Subcutaneous abdominal adipose tissue (tissue), 5 donors: Measurements from ENCODE around the gene UBAP2.
A peak's percentile ranks its signal among the peaks of the same experiment; 100 is the strongest.

Experiments
- H3K27ac ChIP-seq: one replicate; pipeline ENCODE4 v1.7.0; 2013; ENCODE audit warnings: low read depth, mild to moderate bottlenecking, inconsistent platforms, low read length, moderate library complexity
- H3K27me3 ChIP-seq, 5 donors: one replicate each; pipeline ENCODE4 v1.7.0; 2013; ENCODE audit warnings: low read length in 5 of 5, inconsistent platforms in 1 of 5; ENCODE audit not compliant: control insufficient read depth in 5 of 5, insufficient read depth in 4 of 5
- H3K36me3 ChIP-seq, 5 donors: one replicate each; pipeline ENCODE4 v1.7.0; 2013; ENCODE audit warnings: low read length in 5 of 5; ENCODE audit not compliant: control insufficient read depth in 5 of 5, insufficient read depth in 5 of 5
- H3K4me1 ChIP-seq, 5 donors: one replicate each; pipeline ENCODE4 v1.7.0; 2013; ENCODE audit warnings: low read length in 5 of 5, mild to moderate bottlenecking in 3 of 5, moderate library complexity in 1 of 5; ENCODE audit not compliant: control insufficient read depth in 5 of 5, insufficient read depth in 5 of 5
- H3K4me3 ChIP-seq, 5 donors: one replicate each; pipeline ENCODE4 v1.7.0; 2013; ENCODE audit warnings: low read length in 5 of 5, low read depth in 1 of 5
- H3K9ac ChIP-seq, 5 donors: one replicate each; pipeline ENCODE4 v1.7.0; 2013; ENCODE audit warnings: low read length in 5 of 5, mild to moderate bottlenecking in 4 of 5, moderate library complexity in 3 of 5
- H3K9me3 ChIP-seq, 5 donors: one replicate each; pipeline ENCODE4 v1.7.0; 2013; ENCODE audit warnings: low read length in 5 of 5; ENCODE audit not compliant: control insufficient read depth in 5 of 5
- donor health status: healthy.
- donor health status: healthy.
- donor health status: healthy.
- donor health status: healthy.
- donor health status: healthy.

UBAP2 gene

GRCh38 chr9:34085581-34086500 lies 37.2 kb upstream of the UBAP2 start:
- H3K4me1 ChIP-seq = no peaks in the 10 kb centered on the region
- no peak overlapping the region for H3K27ac ChIP-seq
- H3K9ac ChIP-seq = no peak overlapping the region
- peaks cover 11 to 59% (median 46%) of the 10 kb centered on the region in 5 donors for H3K36me3 ChIP-seq
- no peak overlapping the region for H3K4me3 ChIP-seq
- H3K27me3 ChIP-seq = no peaks in the 10 kb centered on the region
- H3K9me3 ChIP-seq = no peaks in the 10 kb centered on the region

GRCh38 chr9:34084562-34084961 lies 35.9 kb upstream of the UBAP2 start:
- Histone ChIP-seq H3K27me3 (no peaks in the 10 kb centered on the region), H3K4me3 (no peak overlapping the region), H3K36me3 (peaks cover 11 to 46% (median 40%) of the 10 kb centered on the region in 5 donors), H3K27ac (no peak overlapping the region), H3K9ac (peak overlapping the region in 1 of 5 donors; percentile 2), H3K9me3 (no peaks in the 10 kb centered on the region), H3K4me1 (no peaks in the 10 kb centered on the region)

- peaks cover 0 to 2% (median 0%) of the 10 kb centered on the region in 5 donors for H3K4me1 ChIP-seq
- no peak overlapping the region for H3K27ac ChIP-seq
- no peaks in the 10 kb centered on the region for H3K36me3 ChIP-seq
- H3K9ac ChIP-seq = no peak overlapping the region
- no peak overlapping the region for H3K4me3 ChIP-seq
- H3K9me3 ChIP-seq = no peaks in the 10 kb centered on the region
- no peaks in the 10 kb centered on the region for H3K27me3 ChIP-seq
Measured at GRCh38 chr9:34079181-34079580, 30.5 kb upstream of the UBAP2 start.

GRCh38 chr9:34072868-34073590 lies 24.3 kb upstream of the UBAP2 start:
- Histone ChIP-seq H3K9ac (no peak overlapping the region), H3K27me3 (no peaks in the 10 kb centered on the region), H3K9me3 (no peaks in the 10 kb centered on the region), H3K27ac (no peak overlapping the region), H3K4me1 (peaks cover 0 to 3% (median 0%) of the 10 kb centered on the region in 5 donors), H3K4me3 (no peak overlapping the region), H3K36me3 (no peaks in the 10 kb centered on the region)

- Histone ChIP-seq H3K4me1 (peaks cover 0 to 3% (median 0%) of the 10 kb centered on the region in 5 donors), H3K27ac (no peak overlapping the region), H3K27me3 (no peaks in the 10 kb centered on the region), H3K9ac (no peak overlapping the region), H3K9me3 (no peaks in the 10 kb centered on the region), H3K36me3 (no peaks in the 10 kb centered on the region), H3K4me3 (no peak overlapping the region)
Measured at GRCh38 chr9:34072410-34072809, 23.7 kb upstream of the UBAP2 start.

- H3K9ac ChIP-seq = no peak overlapping the region
- no peaks in the 10 kb centered on the region for H3K9me3 ChIP-seq
- peaks cover 0 to 3% (median 0%) of the 10 kb centered on the region in 5 donors for H3K4me1 ChIP-seq
- no peaks in the 10 kb centered on the region for H3K36me3 ChIP-seq
- no peak overlapping the region for H3K27ac ChIP-seq
- H3K4me3 ChIP-seq = no peak overlapping the region
- H3K27me3 ChIP-seq = no peaks in the 10 kb centered on the region
Measured at GRCh38 chr9:34070606-34071324, 22.1 kb upstream of the UBAP2 start.

- H3K4me3 ChIP-seq = no peak overlapping the region
- H3K36me3 ChIP-seq = no peaks in the 10 kb centered on the region
- H3K27ac ChIP-seq = no peak overlapping the region
- H3K9me3 ChIP-seq = no peaks in the 10 kb centered on the region
- H3K9ac ChIP-seq = no peak overlapping the region
- H3K4me1 ChIP-seq = peaks cover 0 to 3% (median 0%) of the 10 kb centered on the region in 5 donors
- no peaks in the 10 kb centered on the region for H3K27me3 ChIP-seq
Measured at GRCh38 chr9:34069831-34070230, 21.1 kb upstream of the UBAP2 start.

GRCh38 chr9:34065541-34065940 lies 16.9 kb upstream of the UBAP2 start:
- no peaks in the 10 kb centered on the region for H3K36me3 ChIP-seq
- no peak overlapping the region for H3K9ac ChIP-seq
- H3K27me3 ChIP-seq = no peaks in the 10 kb centered on the region
- H3K27ac ChIP-seq = no peak overlapping the region
- H3K4me3 ChIP-seq = no peak overlapping the region
- no peaks in the 10 kb centered on the region for H3K4me1 ChIP-seq
- no peaks in the 10 kb centered on the region for H3K9me3 ChIP-seq

- H3K4me1 ChIP-seq = no peaks in the 10 kb centered on the region
- H3K9ac ChIP-seq = no peak overlapping the region
- no peak overlapping the region for H3K27ac ChIP-seq
- no peaks in the 10 kb centered on the region for H3K9me3 ChIP-seq
- H3K27me3 ChIP-seq = no peaks in the 10 kb centered on the region
- no peaks in the 10 kb centered on the region for H3K36me3 ChIP-seq
- no peak overlapping the region for H3K4me3 ChIP-seq
Measured at GRCh38 chr9:34059954-34060353, 11.3 kb upstream of the UBAP2 start.
